K562 (cell line): ENCODE data around the gene IRF9. TPM values are rescaled to one million over a fixed set of nuclear protein-coding genes. Genes with fewer than 3 reads are reported as not detected.

Experiments used
- CLOCK ChIP-seq: fragments of 250-450 bp; sonication (Bioruptor Pico); IDR thresholded peaks from 2 replicates; pipeline ENCODE4 v1.4.0; 2020; ENCODE audit warnings: mild to moderate bottlenecking, moderate library complexity, borderline replicate concordance
- DPF2 ChIP-seq: fragments of 450-650 bp; IDR thresholded peaks from 2 replicates; pipeline ENCODE4 v1.6.1; 2016
- E2F3 ChIP-seq: fragments of 250-450 bp; sonication (Bioruptor Pico); IDR thresholded peaks from 2 replicates; pipeline ENCODE4 v1.4.0; 2020; ENCODE audit warnings: mild to moderate bottlenecking
- EHMT2 ChIP-seq: fragments of 450-650 bp; IDR thresholded peaks from 2 replicates; pipeline ENCODE4 v1.6.1; 2018; ENCODE audit warnings: antibody characterized with exemption
- ELF4 ChIP-seq: fragments of 450-650 bp; formaldehyde crosslinking; IDR thresholded peaks from 2 replicates; pipeline ENCODE4 v1.4.0; 2022; ENCODE audit warnings: missing genetic modification characterization
- ETV6 ChIP-seq, 3 experiments: fragments of 150-350 bp in 1 of 3; sonication (generic) in 1 of 3; formaldehyde crosslinking in 1 of 3; IDR thresholded peaks; 2 replicates each; pipeline versions ENCODE4 v1.6.1 to v1.8.0; 2014 to 2022; ENCODE audit warnings: borderline replicate concordance in 2 of 3, low read depth in 2 of 3, antibody characterized with exemption in 1 of 3, low read length in 1 of 3, mild to moderate bottlenecking in 1 of 3, missing genetic modification reagents in 1 of 3
- HDAC2 ChIP-seq: fragments of 450-650 bp; IDR thresholded peaks from 2 replicates; pipeline ENCODE4 v1.6.1; 2016; ENCODE audit warnings: mild to moderate bottlenecking
- MITF ChIP-seq: IDR thresholded peaks from 2 replicates; pipeline ENCODE4 v1.6.1; 2014; ENCODE audit warnings: antibody characterized with exemption
- MNT ChIP-seq, 2 experiments: fragments of 450-650 bp; conservative IDR thresholded peaks; 2 replicates each; pipeline ENCODE4 v1.6.1; 2017; ENCODE audit warnings: mild to moderate bottlenecking in 2 of 2, moderate library complexity in 2 of 2
- RNF2 ChIP-seq: sonication (generic); IDR thresholded peaks from 2 replicates; pipeline ENCODE4 v1.6.1; 2016
- SMAD1 ChIP-seq: fragments of 150-350 bp; IDR thresholded peaks from 2 replicates; pipeline ENCODE4 v1.6.1; 2014; ENCODE audit warnings: low read length, low read depth; ENCODE audit not compliant: partially characterized antibody
- SMARCE1 ChIP-seq: fragments of 450-650 bp; IDR thresholded peaks from 2 replicates; pipeline ENCODE4 v1.7.1; 2016; ENCODE audit warnings: mild to moderate bottlenecking
- TBP ChIP-seq: optimal IDR thresholded peaks from 2 replicates; pipeline ENCODE3; 2011; ENCODE audit warnings: low read depth, low read length, improper control_type of control experiment
- TFAP4 ChIP-seq: sonication (generic); formaldehyde crosslinking; IDR thresholded peaks from 2 replicates; pipeline ENCODE4 v1.8.0; 2022; ENCODE audit warnings: missing genetic modification reagents, mild to moderate bottlenecking, moderate library complexity, borderline replicate concordance
- THAP7 ChIP-seq: fragments of 250-450 bp; sonication (Bioruptor Pico); IDR thresholded peaks from 2 replicates; pipeline ENCODE4 v1.5.0; 2021
- ZBTB33 ChIP-seq: sonication (generic); formaldehyde crosslinking; IDR thresholded peaks from 2 replicates; pipeline ENCODE4 v1.8.1; 2023; ENCODE audit warnings: mild to moderate bottlenecking, missing genetic modification reagents
- ZNF589 ChIP-seq: fragments of 200-800 bp; sonication (Bioruptor generic); IDR thresholded peaks from 2 replicates; pipeline ENCODE4 v1.6.1; 2016; ENCODE audit warnings: low read depth, missing genetic modification characterization, missing compliant biosample characterization
- polyA plus RNA-seq, 8 experiments: library from polyadenylated mRNA; depleted of rRNA in 4 of 8; stranded (reverse) in 5 of 8; unstranded in 3 of 8; fragments of >200 nt; fragmentation: Nextera tagmentation in 2 of 8; fragmentation: Illumina TruSeq in 1 of 8; extraction: Ambion mirVana in 2 of 8; extraction: Trizol in 1 of 8; gene quantifications; 2 replicates each; pipeline versions ENCODE4 v1.2.1 to v1.2.3, GENCODE V29; 2011 to 2014; ENCODE audit warnings: inconsistent platforms in 1 of 8, missing spikeins in 1 of 8
- total RNA-seq, 7 experiments: library from RNA; depleted of rRNA in 6 of 7; stranded (reverse); fragments of >200 nt in 6 of 7; fragmentation: Illumina TruSeq in 2 of 7; extraction: Trizol in 2 of 7; gene quantifications; 2 replicates each; pipeline versions ENCODE4 v1.2.1 to v1.2.3, GENCODE V29; 2011 to 2021; ENCODE audit warnings: low replicate concordance in 1 of 7

Gene IRF9
- total and polyA plus RNA-seq, 9 of the 15 experiments (the other 6 are each of a cell fraction or from before 2014, with no cell fraction given): 0.79 to 14.8 (median 6.1) TPM

GRCh38 chr14:24113801-24114531, 47.1 kb upstream of the IRF9 start (continued):
- TF ChIP-seq CLOCK (CRISPR knock-in tag) (no peak), E2F3 (CRISPR knock-in tag) (no peak), ELF4 (CRISPR knock-in tag) (no peak), TFAP4 (CRISPR knock-in tag) (peak; percentile 94), RNF2 (peak; percentile 31; the same call in 1 of the 2 replicates), HDAC2 (no peak; the same call in none of the 2 replicates), TBP (peak; percentile 86), MITF (no peak), ETV6 (IDR thresholded peaks at IDR 0.05; ENCODE audit: borderline replicate concordance in 1 of 2, low read depth in 2 of 2, low read length in 1 of 2) (no peak), ETV6 (CRISPR knock-in tag; IDR thresholded peaks at IDR 0.05; ENCODE audit: borderline replicate concordance) (no peak), SMARCE1 (0 out of 2 replicates have a peak, but pooled peaks have one; percentile 39), ZBTB33 (0 out of 2 replicates have a peak, but pooled peaks have one; percentile 23), SMAD1 (peak; percentile 29), EHMT2 (peak; percentile 61; the same call in 1 of the 2 replicates), THAP7 (CRISPR knock-in tag) (0 out of 2 replicates have a peak, but pooled peaks have one; percentile 36), DPF2 (peak; percentile 22), MNT (conservative IDR thresholded peaks at IDR 0.05) (no peak; a peak in 1 of 4 replicates), ZNF589 (CRISPR knock-in tag) (peak; percentile 82)
